HG02884 (cell line): ENCODE results near the gene GNAI2.

Experiments used
- ATAC-seq: cut with Tn5 transposase; IDR thresholded peaks from one replicate; pipeline ENCODE4 v1.9.1; 2021; ENCODE audit warnings: mild to moderate bottlenecking, moderate library complexity; ENCODE audit not compliant: unreplicated experiment

GNAI2 gene

GRCh38 chr3:50235716-50236483 lies at the start of gene GNAI2:
Gene GNAI2, plus strand, starts transcription at chr3:50236204. Its CDS starts 132 bp downstream, at chr3:50236336.
- peak; percentile 90 for ATAC-seq

GRCh38 chr3:50187750-50188149 lies 48.3 kb upstream of the GNAI2 start:
- ATAC-seq, result no peak

- ATAC-seq, result no peak
Measured at GRCh38 chr3:50189274-50189673, 46.7 kb upstream of the GNAI2 start.

- no peak for ATAC-seq
Measured at GRCh38 chr3:50189989-50190388, 46.0 kb upstream of the GNAI2 start.

- ATAC-seq, result no peak
Measured at GRCh38 chr3:50190936-50191660, 44.9 kb upstream of the GNAI2 start, which contains the start of gene GNAT1. Gene GNAT1, plus strand, starts transcription at chr3:50191610. Its CDS starts 116 bp downstream, at chr3:50191726.

- no peak for ATAC-seq
Measured at GRCh38 chr3:50192124-50192523, 43.9 kb upstream of the GNAI2 start.

- no peak for ATAC-seq
Measured at GRCh38 chr3:50192689-50193141, 43.3 kb upstream of the GNAI2 start.

- ATAC-seq, result no peak
Measured at GRCh38 chr3:50193286-50193685, 42.7 kb upstream of the GNAI2 start.

GRCh38 chr3:50193746-50194127 lies 42.3 kb upstream of the GNAI2 start:
- no peak for ATAC-seq

- ATAC-seq, result no peak
Measured at GRCh38 chr3:50194128-50194902, 41.7 kb upstream of the GNAI2 start.

- no peak for ATAC-seq
Measured at GRCh38 chr3:50194903-50195500, 41.0 kb upstream of the GNAI2 start.

GRCh38 chr3:50195501-50196252 lies 40.3 kb upstream of the GNAI2 start:
- ATAC-seq, result no peak

GRCh38 chr3:50196253-50196801 lies 39.7 kb upstream of the GNAI2 start:
- ATAC-seq, result no peak

GRCh38 chr3:50201573-50202315 lies 34.3 kb upstream of the GNAI2 start:
- no peak for ATAC-seq

GRCh38 chr3:50202353-50203112 lies 33.5 kb upstream of the GNAI2 start:
- ATAC-seq, result no peak

- ATAC-seq, result no peak
Measured at GRCh38 chr3:50203113-50203808, 32.7 kb upstream of the GNAI2 start.

GRCh38 chr3:50203809-50204803 lies 31.9 kb upstream of the GNAI2 start:
- no peak for ATAC-seq
